Ovary (tissue), 10 donors: ENCODE results near the gene MAT2B. TPM values are rescaled to one million over a fixed set of nuclear protein-coding genes. Genes with fewer than 3 reads are reported as not detected.
A peak's percentile ranks its signal among the peaks of the same experiment; 100 is the strongest.

ENCODE experiments used
- DNase-seq, 5 donors: peaks; one replicate each; pipeline ENCODE4 v3.0.0-alpha.2; 2019 to 2020
- H3K27ac ChIP-seq, 2 donors: fragments of 200-600 bp; one replicate each; pipeline versions ENCODE4 v1.5.1 to v1.8.0; 2019 to 2022
- H3K27me3 ChIP-seq: fragments of 200-600 bp; one replicate; pipeline ENCODE4 v1.8.0; 2022
- H3K36me3 ChIP-seq: fragments of 200-600 bp; sonication (generic); one replicate; pipeline ENCODE4 v1.5.1; 2019
- H3K4me1 ChIP-seq: one replicate; pipeline ENCODE4 v1.8.1; 2013; ENCODE audit warnings: mild to moderate bottlenecking, moderate library complexity; ENCODE audit not compliant: insufficient read depth
- H3K4me3 ChIP-seq: fragments of 200-600 bp; sonication (generic); one replicate; pipeline ENCODE4 v1.5.1; 2017
- H3K9me3 ChIP-seq, 2 donors: fragments of 200-600 bp in 1 of 2; sonication (generic) in 1 of 2; one replicate each; pipeline versions ENCODE4 v1.5.1 to v1.8.1; 2013 to 2019; ENCODE audit warnings: mild to moderate bottlenecking in 1 of 2, moderate library complexity in 1 of 2
- CTCF ChIP-seq, 3 donors: fragments of 450-650 bp in 2 of 3; fragments of 200-600 bp in 1 of 3; IDR thresholded peaks; one replicate each; pipeline versions ENCODE4 v1.5.1 to v1.8.0; 2016 to 2022; ENCODE audit warnings: antibody characterized with exemption in 3 of 3, mild to moderate bottlenecking in 1 of 3
- EP300 ChIP-seq: sonication (generic); formaldehyde crosslinking; IDR thresholded peaks from one replicate; pipeline ENCODE4 v1.6.1; 2017; ENCODE audit warnings: antibody characterized with exemption
- POLR2A ChIP-seq: fragments of 450-650 bp; IDR thresholded peaks from one replicate; pipeline ENCODE4 v1.6.1; 2017; ENCODE audit warnings: antibody characterized with exemption, mild to moderate bottlenecking, moderate library complexity
- WGBS, 3 donors: extraction: QIAGEN DNeasy Blood & Tissue Kit in 1 of 3; methylation state at CpG; one replicate each; pipeline versions ENCODE4 v1.1.5 to v1.1.7; 2013 to 2017; 5-methylcytosine and 5-hydroxymethylcytosine counted together
- intact Hi-C, 4 donors: fragments of 100-400 bp; cut with DNase I; formaldehyde crosslinking; loops; one replicate each; pipeline versions ENCODE4 v1.11.0 to v1.15.1; 2022 to 2023
- long read RNA-seq, 3 donors: library from polyadenylated mRNA in 2 of 3; unstranded in 2 of 3; transcript quantifications; one replicate each; pipeline ENCODE4 v2.0.0 and lab custom pipeline, GENCODE V29; 2021 to 2026
- polyA plus RNA-seq, 2 donors: library from polyadenylated mRNA; stranded (reverse); fragments of 200-250 nt in 1 of 2; fragments of 350-450 nt in 1 of 2; fragmentation: Illumina TruSeq in 1 of 2; extraction: RNeasy Lipid Tissue Mini Kit (QIAGEN cat#74804) in 1 of 2; gene quantifications; one replicate each; pipeline ENCODE4 v1.2.3, GENCODE V29; 2013 to 2014
- total RNA-seq, 7 donors: library from RNA; depleted of rRNA in 2 of 7; stranded (reverse); fragments of >200 nt in 2 of 7; fragmentation: NEBNext Ultra II Directional in 3 of 7; extraction: Animal tissue kit (Norgen Biotek cat#: 25700) in 3 of 7; gene quantifications; one replicate each; pipeline versions ENCODE4 v1.1.0 to v1.2.4, GENCODE V29; 2016 to 2023
- donor health status: DM: no; HTN: no; CAD: no; lungs with moderate emphysema.
- donor health status: DM: no; HTN: no; CAD: no.
- donor health status: Bipolar disorder and iron deficiency.
- donor health status: DM: yes; HTN: yes; CAD: no.
- donor health status: DM: no; HTN: no; CAD: no.
- donor health status: DM: yes; HTN: yes; CAD: no.

Gene MAT2B
- total RNA-seq (10 to 100 TPM; 46.6 to 67.8 (median 54.0) TPM), polyA plus RNA-seq (10 to 100 TPM; 81.6 to 83.0 TPM)
- long read RNA-seq, donor 1, transcript MAT2B-201 (7 exons, 2,226 nt) = minor isoform, 39 of 449 reads
- long read RNA-seq, donor 1, transcript MAT2B-202 (7 exons, 2,103 nt) = major isoform, 389 of 449 reads
- long read RNA-seq, donor 1, partial matches to known transcripts = 7 of 449 reads
- long read RNA-seq, donor 1, other reads (novel, unspliced or antisense) = 14 of 449 reads
- long read RNA-seq, donor 2, transcript MAT2B-202 (7 exons, 2,103 nt) = major isoform, 61 of 82 reads
- long read RNA-seq, donor 2, transcript MAT2B-201 (7 exons, 2,226 nt) = minor isoform, 6 of 82 reads
- long read RNA-seq, donor 2, partial matches to known transcripts = 14 of 82 reads
- long read RNA-seq, donor 2, other reads (novel, unspliced or antisense) = 0 of 82 reads
- long read RNA-seq, donor 3, transcript MAT2B-202 (7 exons, 2,103 nt) = major isoform, 166 of 193 reads
- long read RNA-seq, donor 3, transcript MAT2B-201 (7 exons, 2,226 nt) = minor isoform, 11 of 193 reads
- long read RNA-seq, donor 3, partial matches to known transcripts = 3 of 193 reads
- long read RNA-seq, donor 3, other reads (novel, unspliced or antisense) = 10 of 193 reads

DNA sequence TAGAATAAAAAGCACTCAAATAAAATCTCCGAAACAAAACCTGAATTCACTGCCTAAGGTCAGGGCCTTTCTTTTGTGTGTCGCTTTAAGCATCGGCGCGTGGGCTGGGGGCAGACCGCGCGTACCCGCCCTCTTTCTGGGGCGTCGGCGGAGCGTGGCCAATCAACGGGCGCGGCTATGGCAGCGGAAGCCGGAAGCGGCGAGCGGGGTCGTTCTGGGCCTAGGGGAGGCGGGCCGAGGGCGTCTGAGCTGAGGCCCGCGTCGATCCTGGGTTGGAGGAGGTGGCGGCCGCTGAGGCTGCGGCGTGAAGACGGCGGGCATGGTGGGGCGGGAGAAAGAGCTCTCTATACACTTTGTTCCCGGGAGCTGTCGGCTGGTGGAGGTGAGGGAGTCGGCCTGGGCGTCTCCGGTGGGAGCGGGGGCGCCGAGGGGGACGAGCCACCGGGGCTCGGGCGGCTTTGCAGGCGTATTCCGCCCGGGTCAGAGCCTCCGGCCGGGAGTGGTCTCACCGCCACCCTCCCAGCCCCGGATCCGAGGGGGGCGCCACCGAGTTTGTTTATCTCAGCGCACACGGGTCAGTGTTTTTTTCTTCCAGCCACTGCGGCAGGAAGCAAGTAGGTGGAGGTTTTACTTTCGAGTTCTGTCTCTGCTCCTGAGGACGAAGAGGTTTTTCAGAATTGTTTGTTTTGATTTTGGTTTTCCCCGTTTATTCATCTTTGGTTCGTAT, at the start of gene MAT2B:
Gene MAT2B (plus strand): TSS at position 252 of the 727 bp plus-strand sequence. CDS start 68 bp downstream, at position 320.
- intact Hi-C loops = loop anchor here in 2 of 4 donors (5.0 to 10.0 kb wide), 2 partner anchors 43 to 71 kb away; partner anchors contain the start of genes CCNG1 (in 1 of the 2), HMMR (in 1 of the 2) and NUDCD2 (in 1 of the 2)
- Histone ChIP-seq H3K27ac (peak within 1 kb of the TSS; percentile 83 to 98), H3K4me3 (peak within 1 kb of the TSS; percentile 85), H3K27me3 (no peaks in the 10 kb centered on the region), H3K4me1 (peaks cover 8% of the 10 kb centered on the region), H3K9me3 (no peaks in the 10 kb centered on the region), H3K36me3 (no peaks in the 10 kb centered on the region)
- no peak for TF ChIP-seq EP300
- peak; percentile 87 for TF ChIP-seq POLR2A
- TF ChIP-seq CTCF (IDR thresholded peaks at IDR 0.05) = peak in 2 of 3 donors; percentile 33 to 47
- whole genome bisulfite sequencing, 3 donors = 0 to 1% (median 1%) methylated on average over 62 to 64 of the region's 64 CpGs
- DNase-seq = peak; percentile 94 to 97 (median 95)

DNA sequence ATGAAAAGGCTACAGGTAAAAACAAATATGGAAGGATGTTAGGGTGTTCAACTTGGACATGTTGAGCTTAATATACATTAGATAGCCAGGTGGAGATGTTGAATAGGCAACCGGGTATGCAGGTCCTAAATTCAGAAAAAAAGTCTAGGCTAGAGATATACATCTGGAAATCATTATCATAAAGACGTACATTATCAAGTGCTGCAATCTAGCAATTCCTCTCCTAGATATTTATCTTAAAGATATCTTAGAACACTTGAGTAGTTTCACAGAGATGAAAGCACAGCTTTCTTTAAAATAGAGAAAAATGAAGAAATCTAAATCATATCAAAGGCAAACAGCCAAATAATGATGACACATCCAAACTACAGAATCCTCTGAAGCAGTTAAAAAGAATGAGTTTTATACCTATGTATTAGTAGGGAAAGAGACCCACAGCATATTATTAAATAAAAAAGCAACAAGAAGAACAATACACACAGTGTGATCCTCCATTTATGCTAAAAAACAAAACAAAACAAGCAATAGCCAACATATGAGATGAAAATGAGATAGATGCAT, 49.3 kb upstream of the MAT2B start:
- Histone ChIP-seq H3K4me3 (no peak overlapping the region), H3K27ac (no peak overlapping the region), H3K36me3 (no peaks in the 10 kb centered on the region), H3K4me1 (peaks cover 2% of the 10 kb centered on the region), H3K27me3 (no peaks in the 10 kb centered on the region), H3K9me3 (no peaks in the 10 kb centered on the region)
- WGBS, 3 donors = 85 to 94% (median 92%) methylated on average over 2 of the region's 2 CpGs
- intact Hi-C loops = no loop called here
- no peak for DNase-seq
- no peak for TF ChIP-seq EP300
- no peak for TF ChIP-seq CTCF (IDR thresholded peaks at IDR 0.05)
- TF ChIP-seq POLR2A = no peak

GRCh38 chr5:163456840-163457239, 48.6 kb upstream of the MAT2B start:
- Histone ChIP-seq H3K27me3 (no peaks in the 10 kb centered on the region), H3K4me3 (no peak overlapping the region), H3K9me3 (no peaks in the 10 kb centered on the region), H3K27ac (no peak overlapping the region), H3K4me1 (peaks cover 2% of the 10 kb centered on the region), H3K36me3 (no peaks in the 10 kb centered on the region)
- TF ChIP-seq EP300 (no peak), POLR2A (no peak), CTCF (IDR thresholded peaks at IDR 0.05) (no peak)
- no peak for DNase-seq
- intact Hi-C loops = no loop called here
- 93 to 94% (median 94%) methylated on average over 7 of the region's 7 CpGs for WGBS, 3 donors

- Histone ChIP-seq H3K4me3 (peak overlapping the region; percentile 91), H3K27me3 (no peaks in the 10 kb centered on the region), H3K27ac (peak overlapping the region; percentile 91 to 94), H3K9me3 (no peaks in the 10 kb centered on the region), H3K4me1 (peaks cover 2% of the 10 kb centered on the region), H3K36me3 (no peaks in the 10 kb centered on the region)
- WGBS, 3 donors = 40 to 44% (median 43%) methylated on average over 6 of the region's 6 CpGs
- TF ChIP-seq POLR2A (no peak), CTCF (IDR thresholded peaks at IDR 0.05) (no peak), EP300 (no peak)
- DNase-seq = no peak
- intact Hi-C loops = no loop called here
Observed at GRCh38 chr5:163458778-163459385, 46.5 kb upstream of the MAT2B start.
